Progenitor cell of endocrine pancreas (in vitro differentiated cells): Measurements from ENCODE around the gene BTBD16. TPM values are rescaled to one million over a fixed set of nuclear protein-coding genes. Genes with fewer than 3 reads are reported as not detected.

Experiments used
- DNase-seq: peaks from one replicate; pipeline ENCODE4 v3.0.0; 2021; ENCODE audit warnings: low spot score; ENCODE audit not compliant: unreplicated experiment
- H3K27ac Mint-ChIP-seq: 2 replicates; pipeline ENCODE4 v1.8.0; 2021; ENCODE audit warnings: mild to moderate bottlenecking, moderate library complexity, mixed read lengths
- H3K27me3 Mint-ChIP-seq: 2 replicates; pipeline ENCODE4 v1.8.0; 2021; ENCODE audit warnings: mixed read lengths
- H3K36me3 Mint-ChIP-seq: 2 replicates; pipeline ENCODE4 v1.8.0; 2022; ENCODE audit warnings: mixed read lengths; ENCODE audit not compliant: insufficient read depth
- H3K4me1 Mint-ChIP-seq: 2 replicates; pipeline ENCODE4 v1.8.0; 2021; ENCODE audit warnings: low read depth, mixed read lengths
- H3K4me3 Mint-ChIP-seq: 2 replicates; pipeline ENCODE4 v1.8.0; 2021; ENCODE audit warnings: low read depth, mild to moderate bottlenecking, moderate library complexity, mixed read lengths
- H3K9me3 Mint-ChIP-seq: 2 replicates; pipeline ENCODE4 v1.8.0; 2021; ENCODE audit warnings: low read depth, mixed read lengths
- total RNA-seq: library from RNA; stranded (reverse); gene quantifications from 2 replicates; pipeline ENCODE4 v1.2.1, GENCODE V29; 2021
- TF ChIP-seq, protein P1 (sequence below): fragments of 200-600 bp; sonication (generic); IDR thresholded peaks from one replicate; pipeline ENCODE4 v1.5.0; 2021; ENCODE audit warnings: antibody characterized with exemption, mild to moderate bottlenecking; ENCODE audit not compliant: unreplicated experiment

The BTBD16 gene
- total RNA-seq, 1 donor from 2014 or later: not detected

DNA sequence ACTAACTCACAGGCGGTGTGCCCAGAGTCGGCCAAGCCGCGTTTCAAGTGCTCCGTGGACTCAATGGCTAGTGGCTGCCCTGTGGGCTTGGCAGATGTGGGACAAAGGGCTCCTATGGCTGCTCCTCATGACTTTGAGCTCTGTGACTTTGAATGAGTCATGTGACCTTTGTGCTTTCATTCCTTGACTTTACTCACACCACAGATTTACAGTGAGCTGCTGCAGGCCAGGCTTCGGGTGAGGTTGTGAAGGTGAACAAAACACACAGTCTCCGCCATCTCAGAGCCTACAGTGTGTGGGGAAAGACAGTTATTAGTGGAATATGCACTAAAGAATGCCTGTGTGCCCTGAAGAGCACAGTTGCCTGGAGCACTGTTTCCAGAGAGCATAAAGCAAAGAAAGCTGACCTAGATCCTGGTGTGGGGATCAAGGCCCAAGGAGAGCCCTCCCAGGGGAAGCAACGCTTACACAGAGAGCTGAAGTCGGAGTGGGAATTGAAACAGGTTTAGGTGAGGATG, 73.7 kb downstream of the BTBD16 start:
- DNase-seq: no peak
- Mint-ChIP-seq H3K27ac (peak overlapping the region; percentile 84), H3K36me3 (peaks cover 2% of the 10 kb centered on the region), H3K9me3 (peaks cover 7% of the 10 kb centered on the region), H3K4me3 (no peak overlapping the region), H3K27me3 (no peaks in the 10 kb centered on the region), H3K4me1 (peaks cover 7% of the 10 kb centered on the region)
- TF ChIP-seq, protein P1, sequence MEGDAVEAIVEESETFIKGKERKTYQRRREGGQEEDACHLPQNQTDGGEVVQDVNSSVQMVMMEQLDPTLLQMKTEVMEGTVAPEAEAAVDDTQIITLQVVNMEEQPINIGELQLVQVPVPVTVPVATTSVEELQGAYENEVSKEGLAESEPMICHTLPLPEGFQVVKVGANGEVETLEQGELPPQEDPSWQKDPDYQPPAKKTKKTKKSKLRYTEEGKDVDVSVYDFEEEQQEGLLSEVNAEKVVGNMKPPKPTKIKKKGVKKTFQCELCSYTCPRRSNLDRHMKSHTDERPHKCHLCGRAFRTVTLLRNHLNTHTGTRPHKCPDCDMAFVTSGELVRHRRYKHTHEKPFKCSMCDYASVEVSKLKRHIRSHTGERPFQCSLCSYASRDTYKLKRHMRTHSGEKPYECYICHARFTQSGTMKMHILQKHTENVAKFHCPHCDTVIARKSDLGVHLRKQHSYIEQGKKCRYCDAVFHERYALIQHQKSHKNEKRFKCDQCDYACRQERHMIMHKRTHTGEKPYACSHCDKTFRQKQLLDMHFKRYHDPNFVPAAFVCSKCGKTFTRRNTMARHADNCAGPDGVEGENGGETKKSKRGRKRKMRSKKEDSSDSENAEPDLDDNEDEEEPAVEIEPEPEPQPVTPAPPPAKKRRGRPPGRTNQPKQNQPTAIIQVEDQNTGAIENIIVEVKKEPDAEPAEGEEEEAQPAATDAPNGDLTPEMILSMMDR: no peak

DNA sequence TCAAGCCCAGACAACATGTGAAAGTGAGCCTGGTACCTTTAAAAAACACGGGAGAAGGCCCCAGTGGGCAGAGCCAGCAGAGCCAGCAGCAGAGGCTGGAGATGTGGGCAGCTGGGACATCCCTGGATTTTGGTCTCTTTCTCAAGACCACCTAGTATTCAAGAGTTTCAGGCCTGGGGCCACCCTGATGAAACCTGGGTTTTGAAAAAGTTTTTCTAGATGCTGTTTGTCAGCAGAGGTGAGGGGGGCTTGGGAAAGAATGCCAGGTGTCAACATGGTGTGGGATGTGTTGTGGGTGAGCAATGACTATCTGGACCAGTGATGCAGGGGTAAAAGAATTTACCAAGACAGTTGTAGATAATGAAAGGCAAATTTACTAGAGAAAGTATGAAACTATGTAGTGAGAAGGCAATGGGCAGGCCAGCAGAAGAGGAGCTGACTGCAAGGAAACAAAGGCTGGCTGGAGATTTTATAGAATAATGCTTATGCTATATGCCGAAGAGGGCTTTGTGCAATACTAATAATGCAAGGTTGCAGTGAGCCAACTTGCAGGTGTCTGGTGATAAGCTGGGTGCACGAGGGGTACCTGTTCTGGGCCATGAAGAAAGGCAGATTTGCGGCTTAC, 75.3 kb downstream of the BTBD16 start:
- no peak overlapping the region for H3K4me3 Mint-ChIP-seq
- H3K27me3 Mint-ChIP-seq: peaks cover 2% of the 10 kb centered on the region
- H3K27ac Mint-ChIP-seq: no peak overlapping the region
- H3K36me3 Mint-ChIP-seq: peaks cover 2% of the 10 kb centered on the region
- H3K9me3 Mint-ChIP-seq: peaks cover 7% of the 10 kb centered on the region
- DNase-seq: no peak
- H3K4me1 Mint-ChIP-seq: peaks cover 8% of the 10 kb centered on the region
- TF ChIP-seq, protein P1: no peak

DNA sequence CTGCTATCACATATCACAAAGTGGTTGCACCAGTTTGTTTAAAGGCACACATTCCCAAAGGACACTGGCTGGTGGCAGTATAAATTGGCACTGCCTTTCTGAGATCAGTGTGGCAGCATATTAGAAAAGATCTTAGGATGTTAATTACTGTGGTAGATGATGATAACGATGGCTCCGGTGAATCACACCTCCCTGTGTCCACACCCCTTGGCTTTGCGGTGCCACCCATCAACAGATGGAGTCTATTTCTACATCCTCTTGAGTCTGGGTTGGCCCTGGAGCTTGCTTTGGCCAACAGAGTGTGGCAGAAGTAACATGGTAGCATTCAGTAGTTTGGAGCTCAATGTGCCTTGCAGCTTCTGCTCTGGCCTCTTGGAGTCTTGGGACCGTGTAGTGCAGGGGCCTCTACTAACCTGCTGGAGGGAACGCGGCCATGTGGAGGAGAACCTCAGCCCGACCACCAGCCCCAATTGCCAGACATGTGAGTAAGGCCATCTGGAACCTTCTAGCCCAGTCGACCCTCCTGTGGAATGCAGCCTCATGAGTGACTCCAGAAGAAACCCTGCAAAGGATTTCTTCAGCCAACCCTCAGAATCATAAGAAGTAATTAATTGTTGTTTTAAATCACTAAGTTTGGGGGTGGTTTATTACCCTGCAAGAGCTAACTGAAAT, 76.2 kb downstream of the BTBD16 start:
- Mint-ChIP-seq H3K4me3 (no peak overlapping the region), H3K36me3 (peaks cover 2% of the 10 kb centered on the region), H3K27me3 (peaks cover 3% of the 10 kb centered on the region), H3K9me3 (peaks cover 7% of the 10 kb centered on the region), H3K4me1 (peaks cover 8% of the 10 kb centered on the region), H3K27ac (no peak overlapping the region)
- TF ChIP-seq, protein P1: no peak
- no peak for DNase-seq

DNA sequence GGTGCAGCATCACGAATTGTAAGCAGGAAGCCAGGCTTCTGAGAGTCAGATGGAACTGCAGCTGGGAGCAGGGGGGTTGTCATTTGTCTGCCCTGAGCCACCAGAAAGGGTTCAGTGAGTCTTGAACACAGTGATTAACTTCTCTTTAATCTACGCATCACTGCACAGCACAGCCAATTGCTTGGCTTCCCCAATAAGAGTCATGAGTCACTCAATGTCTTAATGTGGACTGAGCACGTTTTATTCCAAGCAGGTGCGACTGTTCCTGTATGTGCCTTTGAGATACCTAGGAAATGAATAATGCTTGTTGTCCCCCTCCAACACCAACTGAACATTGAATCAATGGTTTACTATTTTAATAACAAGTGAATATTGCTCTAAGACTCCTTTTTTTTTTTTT, 77.4 kb downstream of the BTBD16 start:
- peaks cover 2% of the 10 kb centered on the region for H3K36me3 Mint-ChIP-seq
- TF ChIP-seq, protein P1: no peak
- H3K9me3 Mint-ChIP-seq: peaks cover 7% of the 10 kb centered on the region
- peak overlapping the region; percentile 20 for H3K27ac Mint-ChIP-seq
- peaks cover 10% of the 10 kb centered on the region for H3K4me1 Mint-ChIP-seq
- H3K4me3 Mint-ChIP-seq: no peak overlapping the region
- peaks cover 3% of the 10 kb centered on the region for H3K27me3 Mint-ChIP-seq
- no peak for DNase-seq

DNA sequence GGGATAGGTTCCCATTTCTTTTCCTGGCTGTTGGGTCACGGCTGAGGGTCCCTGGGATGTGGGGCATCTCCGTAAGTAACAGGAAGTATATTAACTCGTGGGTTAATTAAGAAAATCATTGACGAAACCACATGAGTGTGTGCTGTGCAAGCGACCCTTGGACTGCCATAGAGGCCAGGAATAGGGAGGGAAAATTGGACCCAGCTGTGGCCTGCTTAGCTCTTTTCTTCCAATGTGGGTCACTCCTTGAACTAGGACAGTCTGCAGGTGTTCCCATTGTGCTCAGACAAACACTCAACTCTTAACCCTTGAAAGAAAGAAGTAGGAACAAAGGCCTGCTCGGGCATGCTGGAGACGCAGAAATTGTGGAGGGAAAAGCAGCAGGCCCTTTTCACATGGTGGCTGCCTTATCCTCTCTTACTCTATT, 77.9 kb downstream of the BTBD16 start:
- no peak for DNase-seq
- H3K4me3 Mint-ChIP-seq: no peak overlapping the region
- H3K4me1 Mint-ChIP-seq: peaks cover 14% of the 10 kb centered on the region
- peaks cover 7% of the 10 kb centered on the region for H3K9me3 Mint-ChIP-seq
- TF ChIP-seq, protein P1: no peak
- H3K27me3 Mint-ChIP-seq: peaks cover 3% of the 10 kb centered on the region
- H3K27ac Mint-ChIP-seq: peak overlapping the region; percentile 21
- peaks cover 2% of the 10 kb centered on the region for H3K36me3 Mint-ChIP-seq
